Neural progenitor cell (in vitro differentiated cells): Measurements from ENCODE around the gene BMP2K.

Source experiments
- CTCF ChIP-seq: fragments of 200-600 bp; sonication (generic); IDR thresholded peaks from 2 replicates; pipeline ENCODE4 v1.5.1; 2017; ENCODE audit warnings: antibody characterized with exemption, mild to moderate bottlenecking
- EZH2 ChIP-seq: fragments of 200-600 bp; sonication (generic); IDR thresholded peaks from 2 replicates; pipeline ENCODE4 v1.6.1; 2017; ENCODE audit warnings: antibody characterized with exemption, mild to moderate bottlenecking, moderate library complexity

DNA sequence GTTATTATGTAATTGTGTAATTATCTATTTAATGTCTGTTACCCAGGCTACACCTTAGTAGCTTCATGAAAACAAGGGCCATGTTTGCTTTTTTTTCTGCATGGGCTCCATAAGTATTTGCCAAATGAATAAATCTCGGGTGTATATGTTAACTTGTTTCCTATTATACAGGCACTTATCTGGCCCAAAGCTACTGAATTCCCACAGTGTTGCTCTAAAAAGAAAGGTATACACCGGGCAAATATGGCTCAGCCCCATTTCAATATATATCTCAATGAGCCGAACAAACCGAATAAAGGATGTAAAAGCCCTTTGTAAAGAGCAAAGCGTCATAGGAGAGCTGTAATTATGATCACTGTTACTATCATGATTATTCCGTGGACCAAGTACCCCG lies 162.3 kb downstream of the BMP2K start:
- no peak for TF ChIP-seq CTCF
- no peak for TF ChIP-seq EZH2
